Lower leg skin (tissue), 4 donors: ENCODE data around the gene CLDND2. TPM values are rescaled to one million over a fixed set of nuclear protein-coding genes. Genes with fewer than 3 reads are reported as not detected.

Experiments used
- DNase-seq, 2 donors: peaks; one replicate each; pipeline ENCODE4 v3.0.0-alpha.2; 2019; ENCODE audit warnings: low spot score in 2 of 2
- H3K4me3 ChIP-seq: fragments of 200-600 bp; sonication (generic); 2 replicates; pipeline ENCODE4 v1.5.1; 2017; ENCODE audit warnings: mild to moderate bottlenecking, low read depth; ENCODE audit not compliant: poor library complexity, severe bottlenecking
- POLR2A ChIP-seq, 2 donors: fragments of 450-650 bp; IDR thresholded peaks; one replicate each; pipeline ENCODE4 v1.6.1; 2016 to 2017; ENCODE audit warnings: antibody characterized with exemption in 2 of 2, mild to moderate bottlenecking in 1 of 2, moderate library complexity in 1 of 2
- WGBS, 2 donors: methylation state at CpG; one replicate each; pipeline ENCODE4 v1.1.5; 2018; 5-methylcytosine and 5-hydroxymethylcytosine counted together
- intact Hi-C: fragments of 100-400 bp; cut with DNase I; formaldehyde crosslinking; loops from one replicate; pipeline ENCODE4 v1.15.0; 2023; ENCODE audit warnings: low total_unique reads
- total RNA-seq, 4 donors: library from RNA; depleted of rRNA; stranded (reverse); fragments of >200 nt; gene quantifications; one replicate each; pipeline ENCODE4 v1.1.0, GENCODE V29; 2016
- TF ChIP-seq, protein P1 (sequence below), 3 donors: fragments of 450-650 bp; IDR thresholded peaks; one replicate each; pipeline ENCODE4 v1.5.1; 2016; ENCODE audit warnings: antibody characterized with exemption in 3 of 3, mild to moderate bottlenecking in 3 of 3, moderate library complexity in 2 of 3

CLDND2 gene
- total RNA-seq, 4 donors from 2014 or later: 1.8 TPM; not detected in 3

GRCh38 chr19:51361239-51361638 lies 7.6 kb downstream of the CLDND2 start:
- H3K4me3 ChIP-seq: no peak overlapping the region
- no peak for DNase-seq
- intact Hi-C loops: no loop called here
- TF ChIP-seq, protein P1, sequence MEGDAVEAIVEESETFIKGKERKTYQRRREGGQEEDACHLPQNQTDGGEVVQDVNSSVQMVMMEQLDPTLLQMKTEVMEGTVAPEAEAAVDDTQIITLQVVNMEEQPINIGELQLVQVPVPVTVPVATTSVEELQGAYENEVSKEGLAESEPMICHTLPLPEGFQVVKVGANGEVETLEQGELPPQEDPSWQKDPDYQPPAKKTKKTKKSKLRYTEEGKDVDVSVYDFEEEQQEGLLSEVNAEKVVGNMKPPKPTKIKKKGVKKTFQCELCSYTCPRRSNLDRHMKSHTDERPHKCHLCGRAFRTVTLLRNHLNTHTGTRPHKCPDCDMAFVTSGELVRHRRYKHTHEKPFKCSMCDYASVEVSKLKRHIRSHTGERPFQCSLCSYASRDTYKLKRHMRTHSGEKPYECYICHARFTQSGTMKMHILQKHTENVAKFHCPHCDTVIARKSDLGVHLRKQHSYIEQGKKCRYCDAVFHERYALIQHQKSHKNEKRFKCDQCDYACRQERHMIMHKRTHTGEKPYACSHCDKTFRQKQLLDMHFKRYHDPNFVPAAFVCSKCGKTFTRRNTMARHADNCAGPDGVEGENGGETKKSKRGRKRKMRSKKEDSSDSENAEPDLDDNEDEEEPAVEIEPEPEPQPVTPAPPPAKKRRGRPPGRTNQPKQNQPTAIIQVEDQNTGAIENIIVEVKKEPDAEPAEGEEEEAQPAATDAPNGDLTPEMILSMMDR (IDR thresholded peaks at IDR 0.05): no peak
- TF ChIP-seq POLR2A (IDR thresholded peaks at IDR 0.05): no peak
- 89 to 90% methylated on average over 13 of the region's 13 CpGs for WGBS, 2 donors

DNA sequence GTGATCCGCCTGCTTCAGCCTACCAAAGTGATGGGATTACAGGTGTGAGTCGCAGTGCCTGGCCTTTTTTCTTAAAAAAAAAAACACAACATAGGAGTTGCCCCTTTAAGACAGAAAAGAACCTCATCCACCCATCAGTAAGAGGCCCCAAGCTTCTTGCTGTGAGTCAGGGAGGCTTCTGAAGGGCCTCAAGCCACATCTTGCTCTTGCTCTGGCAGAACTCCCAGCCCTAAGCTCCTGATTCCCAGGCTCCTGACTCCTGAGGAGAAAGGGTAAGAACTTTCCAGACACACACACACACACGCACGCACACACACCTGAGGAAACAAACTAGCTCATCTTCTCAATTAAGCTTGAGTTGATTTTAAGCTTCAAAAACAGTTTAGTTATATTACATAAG lies 9.5 kb downstream of the CLDND2 start:
- intact Hi-C loops: no loop called here
- TF ChIP-seq, protein P1 (IDR thresholded peaks at IDR 0.05): no peak
- TF ChIP-seq POLR2A (IDR thresholded peaks at IDR 0.05): no peak
- DNase-seq: no peak
- no peak overlapping the region for H3K4me3 ChIP-seq
- WGBS, 2 donors: 71 to 82% methylated on average over 4 of the region's 4 CpGs

- TF ChIP-seq, protein P1 (IDR thresholded peaks at IDR 0.05): no peak
- no peak for TF ChIP-seq POLR2A (IDR thresholded peaks at IDR 0.05)
- intact Hi-C loops: no loop called here
- WGBS, 2 donors: 69 to 76% methylated on average over 7 of the region's 7 CpGs
- no peak for DNase-seq
- no peak overlapping the region for H3K4me3 ChIP-seq
These were observed 10.9 kb downstream of the CLDND2 start for GRCh38 chr19:51357952-51358351.

DNA sequence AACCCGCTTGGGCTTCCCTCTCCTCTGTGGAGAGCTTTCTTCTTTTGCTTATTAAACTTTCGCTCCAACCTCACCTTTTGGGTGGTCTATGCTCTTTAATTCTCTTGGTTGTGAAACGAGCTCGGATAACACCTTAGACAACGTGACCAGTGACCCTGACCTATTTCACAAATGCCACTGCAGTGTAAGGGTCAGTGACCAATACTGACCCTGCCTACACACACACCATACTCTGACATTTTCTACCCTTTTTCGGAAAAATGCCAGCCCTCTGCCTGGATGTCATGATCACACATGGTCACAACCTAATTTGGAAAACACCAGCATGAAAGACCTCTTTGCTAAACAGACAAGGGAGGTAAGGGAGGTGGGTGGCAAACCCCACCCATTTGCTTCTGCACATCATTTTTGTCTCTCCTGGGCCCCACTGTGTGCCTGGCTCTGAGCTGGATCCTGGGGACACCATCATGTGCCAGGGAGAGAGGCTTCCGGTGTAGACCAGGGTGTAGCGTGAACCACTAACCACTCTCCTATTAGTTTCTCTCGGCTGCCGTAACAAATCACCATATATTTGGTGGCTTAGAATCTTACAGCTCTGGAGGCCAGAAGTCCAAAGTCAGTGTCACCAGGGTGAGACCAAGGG lies 12.5 kb downstream of the CLDND2 start:
- intact Hi-C loops: no loop called here
- H3K4me3 ChIP-seq: no peak overlapping the region
- no peak for DNase-seq
- TF ChIP-seq POLR2A (IDR thresholded peaks at IDR 0.05): no peak
- TF ChIP-seq, protein P1 (IDR thresholded peaks at IDR 0.05): no peak
- WGBS, 2 donors: 95 to 96% methylated on average over 10 of the region's 10 CpGs

- intact Hi-C loops: no loop called here
- 56 to 57% methylated on average over 8 of the region's 8 CpGs for WGBS, 2 donors
- H3K4me3 ChIP-seq: no peak overlapping the region
- no peak for DNase-seq
- no peak for TF ChIP-seq POLR2A (IDR thresholded peaks at IDR 0.05)
- TF ChIP-seq, protein P1 (IDR thresholded peaks at IDR 0.05): no peak
These were observed 14.1 kb downstream of the CLDND2 start for GRCh38 chr19:51354742-51355148.
